GM12878 (cell line): ENCODE measurements around the gene C1S. TPM values are rescaled to one million over a fixed set of nuclear protein-coding genes. Genes with fewer than 3 reads are reported as not detected.
A peak's percentile ranks its signal among the peaks of the same experiment; 100 is the strongest.

Experiments
- ATF7 ChIP-seq: fragments of 450-650 bp; IDR thresholded peaks from 2 replicates; pipeline ENCODE4 v1.6.1; 2016; ENCODE audit warnings: low read depth, mild to moderate bottlenecking
- BACH1 ChIP-seq: fragments of 450-650 bp; IDR thresholded peaks from 2 replicates; pipeline ENCODE4 v1.6.1; 2017; ENCODE audit warnings: mild to moderate bottlenecking, borderline replicate concordance
- CBX3 ChIP-seq: fragments of 200-600 bp; sonication (generic); IDR thresholded peaks from 2 replicates; pipeline ENCODE4 v1.6.1; 2016; ENCODE audit warnings: low read depth, borderline replicate concordance
- CREM ChIP-seq: IDR thresholded peaks from 2 replicates; pipeline ENCODE4 v1.6.1; 2014; ENCODE audit warnings: antibody characterized with exemption, low read depth
- ELK1 ChIP-seq: IDR thresholded peaks from 2 replicates; pipeline ENCODE4 v1.6.1; 2012; ENCODE audit warnings: low read depth, low read length, improper control_type of control experiment
- IRF4 ChIP-seq: IDR thresholded peaks from 2 replicates; pipeline ENCODE4 v1.6.1; 2011; ENCODE audit warnings: low read depth, low read length
- JUNB ChIP-seq: IDR thresholded peaks from 2 replicates; pipeline ENCODE4 v1.6.1; 2016; ENCODE audit warnings: antibody characterized with exemption, mild to moderate bottlenecking
- MLLT1 ChIP-seq: fragments of 450-650 bp; IDR thresholded peaks from 2 replicates; pipeline ENCODE4 v1.6.1; 2016; ENCODE audit warnings: mild to moderate bottlenecking
- NKRF ChIP-seq: fragments of 450-650 bp; conservative IDR thresholded peaks from 2 replicates; pipeline ENCODE4 v1.6.1; 2017; ENCODE audit warnings: mild to moderate bottlenecking, moderate library complexity
- PAX8 ChIP-seq: fragments of 450-650 bp; IDR thresholded peaks from 2 replicates; pipeline ENCODE4 v1.6.1; 2017; ENCODE audit warnings: mild to moderate bottlenecking, moderate library complexity
- SUPT20H ChIP-seq: IDR thresholded peaks from 2 replicates; pipeline ENCODE4 v1.6.1; 2011; ENCODE audit warnings: low read depth, mild to moderate bottlenecking, low read length, moderate library complexity, borderline replicate concordance; ENCODE audit not compliant: control insufficient read depth
- USF1 ChIP-seq: IDR thresholded peaks from 2 replicates; pipeline ENCODE4 v1.6.1; 2011; ENCODE audit warnings: borderline replicate concordance, low read depth, mild to moderate bottlenecking, moderate library complexity, mixed read lengths, low read length; ENCODE audit not compliant: insufficient read depth; ENCODE audit errors: extremely low read length
- YY1 ChIP-seq: IDR thresholded peaks from 2 replicates; pipeline ENCODE4 v1.6.1; 2011; ENCODE audit warnings: low read depth, mild to moderate bottlenecking, low read length
- ZBTB11 ChIP-seq: fragments of 450-650 bp; formaldehyde crosslinking; IDR thresholded peaks from 2 replicates; pipeline ENCODE4 v1.5.0; 2022; ENCODE audit warnings: mild to moderate bottlenecking, missing genetic modification characterization
- ZNF592 ChIP-seq: fragments of 450-650 bp; IDR thresholded peaks from 2 replicates; pipeline ENCODE4 v1.6.1; 2017; ENCODE audit warnings: mild to moderate bottlenecking, moderate library complexity
- ZSCAN29 ChIP-seq: fragments of 450-650 bp; IDR thresholded peaks from 2 replicates; pipeline ENCODE4 v1.6.1; 2017; ENCODE audit warnings: mild to moderate bottlenecking, moderate library complexity
- polyA plus RNA-seq, 11 experiments: library from polyadenylated mRNA; depleted of rRNA in 4 of 11; unstranded in 6 of 11; stranded (reverse) in 5 of 11; fragments of >200 nt; fragmentation: Nextera tagmentation in 4 of 11; fragmentation: Illumina TruSeq in 1 of 11; extraction: Ambion mirVana in 4 of 11; extraction: Trizol in 1 of 11; gene quantifications; 1 replicate in 1 of 11; 2 replicates in 10 of 11; pipeline versions ENCODE4 v1.2.1 to v1.2.3, GENCODE V29; 2011 to 2016; ENCODE audit warnings: inconsistent platforms in 2 of 11, missing spikeins in 2 of 11, low read depth in 1 of 11
- total RNA-seq, 4 experiments: library from RNA; depleted of rRNA in 3 of 4; stranded (reverse); fragments of >200 nt in 3 of 4; fragmentation: Illumina TruSeq in 1 of 4; extraction: Trizol in 1 of 4; gene quantifications; 2 replicates each; pipeline versions ENCODE4 v1.2.1 to v1.2.3, GENCODE V29; 2013 to 2021

C1S gene
- total and polyA plus RNA-seq, 10 of the 15 experiments (the other 5 are each of a cell fraction or from before 2014, with no cell fraction given): 0.10 to 1.4 (median 0.42) TPM

GRCh38 chr12:7092229-7092985, 31.9 kb downstream of the C1S start, which contains the start of gene C1R (continued):
- TF ChIP-seq ZNF592 (no peak), MLLT1 (0 out of 2 replicates have a peak, but pooled peaks have one; percentile 23), JUNB (no peak), IRF4 (0 out of 2 replicates have a peak, but pooled peaks have one; percentile 40), NKRF (no peak), ZSCAN29 (no peak), SUPT20H (no peak), BACH1 (no peak), CREM (0 out of 2 replicates have a peak, but pooled peaks have one; percentile 4), PAX8 (no peak), ATF7 (no peak), ZBTB11 (CRISPR knock-in tag) (no peak), USF1 (no peak), CBX3 (no peak), YY1 (0 out of 2 replicates have a peak, but pooled peaks have one; percentile 44), ELK1 (no peak)
